IPS-20b (cell line): Measurements from ENCODE around the gene PTPRN2.

Experiments used
- H3K27ac ChIP-seq: one replicate; pipeline ENCODE4 v1.5.1; 2013; ENCODE audit warnings: low read length
- H3K27me3 ChIP-seq: 2 replicates; pipeline ENCODE4 v1.6.1; 2013; ENCODE audit warnings: mild to moderate bottlenecking, low read length, inconsistent platforms; ENCODE audit not compliant: insufficient read depth
- H3K36me3 ChIP-seq: 2 replicates; pipeline ENCODE4 v1.6.1; 2013; ENCODE audit warnings: low read depth, mild to moderate bottlenecking, inconsistent platforms, low read length, moderate library complexity; ENCODE audit not compliant: insufficient read depth
- H3K4me1 ChIP-seq: 2 replicates; pipeline ENCODE4 v1.6.1; 2013; ENCODE audit warnings: mild to moderate bottlenecking, control low read depth, inconsistent platforms, low read length, moderate library complexity; ENCODE audit not compliant: insufficient read depth
- H3K4me3 ChIP-seq: 2 replicates; pipeline ENCODE4 v1.5.1; 2013; ENCODE audit warnings: mild to moderate bottlenecking, low read length, inconsistent platforms
- H3K9ac ChIP-seq: 2 replicates; pipeline ENCODE4 v1.6.1; 2013; ENCODE audit warnings: low read depth, mild to moderate bottlenecking, inconsistent platforms, low read length, moderate library complexity
- H3K9me3 ChIP-seq: 2 replicates; pipeline ENCODE4 v1.6.1; 2013; ENCODE audit warnings: mild to moderate bottlenecking, low read depth, low read length, inconsistent platforms; ENCODE audit not compliant: insufficient read depth

Gene PTPRN2

DNA sequence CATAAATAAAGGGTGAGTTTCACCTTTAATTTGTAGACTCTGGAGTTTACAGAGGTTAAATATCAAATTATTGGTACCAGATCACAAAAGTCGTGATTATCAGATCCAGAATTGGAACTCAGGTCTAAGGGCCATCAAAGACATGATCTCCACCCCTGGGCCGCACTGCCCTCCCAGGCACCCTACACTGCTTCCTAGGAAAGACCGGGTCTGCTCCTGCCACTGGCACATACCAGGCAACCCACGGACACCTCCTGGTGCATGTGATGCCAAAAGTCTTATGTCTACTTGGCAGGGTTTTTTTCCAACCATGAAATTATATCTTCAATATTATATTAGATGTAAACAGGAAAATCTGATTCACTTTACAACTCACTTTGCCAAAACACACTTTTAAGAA, 452.8 kb downstream of the PTPRN2 start:
- Histone ChIP-seq H3K36me3 (no peaks in the 10 kb centered on the region), H3K4me1 (no peaks in the 10 kb centered on the region), H3K27me3 (no peaks in the 10 kb centered on the region), H3K9me3 (peaks cover 99% of the 10 kb centered on the region), H3K9ac (no peak overlapping the region), H3K27ac (no peak overlapping the region), H3K4me3 (no peak overlapping the region)

DNA sequence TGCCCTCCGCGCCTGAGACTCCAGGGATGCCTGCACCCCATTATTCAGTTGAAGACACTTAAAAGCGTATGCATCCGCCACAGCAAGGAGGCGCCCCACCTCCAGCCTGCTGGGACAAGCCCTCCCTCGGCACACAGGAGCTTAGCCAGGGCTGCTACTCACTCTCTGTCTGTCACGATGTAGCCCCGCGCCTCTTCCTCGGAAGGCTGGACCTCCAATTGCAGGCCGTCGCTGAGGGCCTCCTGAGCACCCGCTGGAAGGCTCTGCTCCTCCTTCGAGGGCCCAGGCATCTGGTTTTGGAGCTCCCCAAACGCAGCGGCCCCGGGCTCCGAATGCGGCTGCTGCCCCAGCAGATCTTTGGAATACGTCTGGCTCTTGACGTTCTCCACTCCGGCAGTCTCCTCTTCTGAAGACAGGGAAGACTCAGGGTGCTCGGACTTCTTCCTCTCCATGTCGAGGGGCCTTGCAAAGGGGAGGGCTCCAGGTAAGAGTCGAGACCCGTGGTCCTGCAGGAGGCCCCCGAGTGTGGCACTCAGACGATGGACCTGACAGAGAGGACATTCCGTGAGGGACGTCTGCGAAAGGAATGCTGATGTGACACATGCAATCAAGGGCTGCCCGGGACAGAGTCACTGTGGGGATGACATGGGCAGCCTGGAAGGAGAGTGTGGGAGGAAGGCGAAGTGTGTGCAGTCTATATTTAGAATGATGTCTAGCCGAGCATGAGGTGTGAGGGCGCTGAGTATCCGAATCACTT, 453.9 kb downstream of the PTPRN2 start:
- Histone ChIP-seq H3K27me3 (no peaks in the 10 kb centered on the region), H3K4me1 (no peaks in the 10 kb centered on the region), H3K27ac (no peak overlapping the region), H3K9ac (no peak overlapping the region), H3K4me3 (no peak overlapping the region), H3K36me3 (no peaks in the 10 kb centered on the region), H3K9me3 (peaks cover 99% of the 10 kb centered on the region)

DNA sequence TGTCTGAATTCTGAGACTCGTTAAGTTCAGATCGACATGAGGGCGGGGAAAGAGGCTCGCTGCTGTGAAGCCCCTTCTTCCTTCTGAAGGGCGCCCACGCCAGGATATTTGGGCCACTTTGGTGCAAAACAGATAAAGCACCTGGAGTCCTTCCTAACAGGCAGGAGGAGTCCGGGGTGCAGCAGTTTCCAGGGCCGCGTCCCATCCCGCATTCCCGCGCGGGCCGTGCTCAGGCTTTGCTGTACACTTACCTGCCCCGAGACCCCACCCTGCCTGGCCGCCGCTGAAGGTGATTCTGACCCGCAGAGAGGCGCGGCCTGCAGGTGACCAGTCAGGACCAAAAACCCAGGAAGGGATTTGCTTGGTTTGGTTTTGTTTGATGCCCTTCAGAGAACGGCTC, 454.6 kb downstream of the PTPRN2 start:
- Histone ChIP-seq H3K9me3 (peaks cover 99% of the 10 kb centered on the region), H3K27ac (no peak overlapping the region), H3K9ac (no peak overlapping the region), H3K36me3 (no peaks in the 10 kb centered on the region), H3K4me3 (no peak overlapping the region), H3K27me3 (no peaks in the 10 kb centered on the region), H3K4me1 (no peaks in the 10 kb centered on the region)

DNA sequence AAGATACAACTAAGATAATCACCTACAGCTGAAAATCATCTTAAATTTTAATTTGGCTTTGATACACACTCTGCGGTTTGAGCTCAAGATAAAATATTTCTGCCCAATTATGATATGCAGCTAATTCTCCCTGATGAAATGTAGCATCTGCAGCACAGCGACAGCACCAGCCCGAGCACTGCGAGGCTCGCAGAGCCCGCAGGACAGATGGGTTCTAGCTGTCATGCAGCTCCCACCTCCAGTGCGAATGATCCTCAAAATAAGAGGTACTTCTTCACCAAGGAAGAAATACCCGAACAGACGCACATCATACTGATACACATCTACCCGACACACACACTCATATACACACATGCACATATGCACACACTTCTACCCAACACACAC, 457.6 kb downstream of the PTPRN2 start:
- peak overlapping the region; percentile 26; the same call in 1 of the 2 replicates for H3K4me3 ChIP-seq
- H3K9ac ChIP-seq = no peak overlapping the region
- H3K36me3 ChIP-seq = no peaks in the 10 kb centered on the region
- no peak overlapping the region for H3K27ac ChIP-seq
- H3K27me3 ChIP-seq = no peaks in the 10 kb centered on the region
- H3K4me1 ChIP-seq = no peaks in the 10 kb centered on the region
- peaks cover 92% of the 10 kb centered on the region for H3K9me3 ChIP-seq

DNA sequence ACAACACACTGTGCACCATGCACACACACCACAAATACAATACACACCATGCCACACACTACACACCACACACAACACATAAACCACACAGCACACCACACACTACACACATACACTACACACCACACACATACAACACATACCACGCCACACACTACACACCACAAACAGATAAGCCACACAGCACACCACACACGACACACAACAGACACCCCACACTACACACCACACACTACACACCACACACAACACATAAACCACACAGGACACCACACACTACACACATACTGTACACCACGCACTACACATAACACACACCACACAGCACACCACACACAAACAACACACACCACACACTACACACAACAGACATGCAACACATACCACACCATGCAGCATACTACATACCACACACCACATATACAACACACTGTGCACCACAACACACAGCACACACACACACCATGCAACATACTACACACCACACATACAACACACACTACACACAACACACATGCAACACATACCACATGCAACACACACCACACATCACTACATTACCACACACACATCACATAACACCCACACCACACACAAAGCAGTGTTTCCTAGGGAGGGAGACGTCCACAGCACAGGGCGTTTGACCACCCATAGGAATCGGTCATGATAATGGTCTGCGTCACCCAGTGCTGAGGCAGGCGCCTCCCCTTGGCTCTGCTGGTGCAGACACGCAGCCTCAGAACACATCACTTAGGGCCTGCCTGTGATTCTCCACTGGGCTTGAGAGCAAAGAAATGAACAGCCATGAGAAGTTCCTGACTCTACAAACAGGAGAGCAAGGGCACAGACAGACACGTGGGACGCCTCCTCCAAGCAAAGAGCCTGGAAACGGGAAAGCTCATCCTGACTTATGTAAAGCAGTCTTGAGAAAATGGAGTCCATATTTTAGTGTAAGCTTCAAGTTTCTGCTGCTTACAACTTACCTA, 458.3 kb downstream of the PTPRN2 start:
- Histone ChIP-seq H3K4me3 (peak overlapping the region; percentile 35), H3K4me1 (no peaks in the 10 kb centered on the region), H3K27ac (no peak overlapping the region), H3K27me3 (no peaks in the 10 kb centered on the region), H3K9ac (no peak overlapping the region), H3K36me3 (no peaks in the 10 kb centered on the region), H3K9me3 (peaks cover 92% of the 10 kb centered on the region)

DNA sequence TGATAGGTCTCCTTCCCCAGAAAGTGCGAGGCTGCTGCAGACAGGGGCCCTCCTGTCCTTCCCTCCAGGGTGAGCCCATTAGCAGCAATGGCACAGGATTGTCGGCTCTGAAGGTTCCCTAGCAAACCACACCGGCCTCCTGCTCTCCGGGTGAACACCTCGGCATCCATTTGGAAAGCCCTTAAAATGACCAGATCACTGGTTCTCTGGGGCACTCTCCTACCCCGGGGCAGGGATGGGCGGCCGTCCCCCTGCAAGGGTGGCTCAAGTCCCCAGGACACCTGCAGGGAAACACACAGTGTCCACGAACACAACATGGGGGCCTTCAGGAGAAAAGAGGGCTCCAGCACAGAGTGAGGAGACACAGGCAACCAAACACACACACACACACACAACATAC, 459.1 kb downstream of the PTPRN2 start:
- Histone ChIP-seq H3K9me3 (peaks cover 93% of the 10 kb centered on the region), H3K4me3 (no peak overlapping the region), H3K36me3 (no peaks in the 10 kb centered on the region), H3K27me3 (no peaks in the 10 kb centered on the region), H3K27ac (no peak overlapping the region), H3K4me1 (no peaks in the 10 kb centered on the region), H3K9ac (no peak overlapping the region)

DNA sequence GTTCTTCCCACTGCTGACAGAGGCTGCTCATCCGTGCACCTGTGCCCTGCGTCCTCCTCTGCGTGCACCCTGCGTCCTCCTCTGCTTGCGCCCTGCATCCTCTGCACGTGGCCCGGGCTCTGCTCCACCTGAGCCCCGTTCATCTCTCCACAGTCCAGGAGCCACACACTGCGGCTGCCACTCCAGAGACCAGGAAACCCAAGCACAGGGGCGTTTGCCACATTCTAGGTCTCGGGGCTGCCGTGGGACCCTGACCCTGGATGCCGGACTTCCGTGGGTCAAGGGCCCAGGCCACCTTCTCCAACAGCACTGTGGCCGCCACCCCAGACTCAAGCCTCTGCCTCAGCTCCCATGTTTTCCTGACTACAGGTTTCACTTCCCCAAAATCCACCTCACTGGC, 460.4 kb downstream of the PTPRN2 start:
- no peak overlapping the region for H3K27ac ChIP-seq
- H3K4me3 ChIP-seq = no peak overlapping the region
- H3K36me3 ChIP-seq = no peaks in the 10 kb centered on the region
- no peak overlapping the region for H3K9ac ChIP-seq
- no peaks in the 10 kb centered on the region for H3K27me3 ChIP-seq
- H3K4me1 ChIP-seq = no peaks in the 10 kb centered on the region
- H3K9me3 ChIP-seq = peaks cover 93% of the 10 kb centered on the region

DNA sequence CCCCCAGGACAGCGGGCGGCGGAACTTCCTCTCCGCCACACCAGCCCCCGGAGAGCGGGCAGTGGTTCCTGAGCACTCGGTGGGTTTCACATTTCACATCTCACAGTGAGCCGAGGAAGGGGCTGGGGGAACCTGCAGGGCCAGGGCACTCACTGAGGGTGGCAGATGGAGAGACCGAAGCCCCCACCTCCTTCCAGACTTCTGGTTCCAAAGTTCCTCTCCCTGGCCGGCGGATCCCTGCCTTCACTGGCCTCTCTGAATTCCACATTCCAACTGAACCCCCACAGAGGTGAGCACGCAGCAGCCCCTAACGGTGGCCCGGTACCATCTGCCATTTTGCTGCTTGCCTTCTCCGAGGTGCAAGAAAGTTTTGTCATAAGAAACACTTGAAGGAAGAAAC, 461.0 kb downstream of the PTPRN2 start:
- H3K4me1 ChIP-seq = no peaks in the 10 kb centered on the region
- H3K36me3 ChIP-seq = no peaks in the 10 kb centered on the region
- H3K9ac ChIP-seq = no peak overlapping the region
- no peak overlapping the region for H3K27ac ChIP-seq
- H3K9me3 ChIP-seq = peaks cover 93% of the 10 kb centered on the region
- no peaks in the 10 kb centered on the region for H3K27me3 ChIP-seq
- no peak overlapping the region for H3K4me3 ChIP-seq

DNA sequence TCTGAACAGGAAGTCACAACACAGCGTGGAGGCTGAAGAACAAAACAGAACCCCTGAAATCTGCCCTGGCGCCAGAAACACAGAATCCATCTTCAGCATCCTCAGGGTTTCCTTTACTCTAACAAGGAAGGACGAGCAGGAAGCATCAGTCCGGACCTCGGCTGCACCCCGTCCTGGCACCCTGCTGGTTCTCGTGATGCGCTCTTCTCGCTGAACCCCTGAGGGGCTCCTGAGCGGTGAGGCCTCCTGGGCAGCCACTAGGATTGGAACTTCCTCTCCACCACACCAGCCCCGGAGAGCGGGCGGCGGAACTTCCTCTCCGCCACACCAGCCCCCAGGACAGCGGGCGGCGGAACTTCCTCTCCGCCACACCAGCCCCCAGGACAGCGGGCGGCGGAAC, 461.9 kb downstream of the PTPRN2 start:
- Histone ChIP-seq H3K4me3 (no peak overlapping the region), H3K36me3 (no peaks in the 10 kb centered on the region), H3K9ac (no peak overlapping the region), H3K27ac (no peak overlapping the region), H3K27me3 (no peaks in the 10 kb centered on the region), H3K4me1 (no peaks in the 10 kb centered on the region), H3K9me3 (peaks cover 93% of the 10 kb centered on the region)

DNA sequence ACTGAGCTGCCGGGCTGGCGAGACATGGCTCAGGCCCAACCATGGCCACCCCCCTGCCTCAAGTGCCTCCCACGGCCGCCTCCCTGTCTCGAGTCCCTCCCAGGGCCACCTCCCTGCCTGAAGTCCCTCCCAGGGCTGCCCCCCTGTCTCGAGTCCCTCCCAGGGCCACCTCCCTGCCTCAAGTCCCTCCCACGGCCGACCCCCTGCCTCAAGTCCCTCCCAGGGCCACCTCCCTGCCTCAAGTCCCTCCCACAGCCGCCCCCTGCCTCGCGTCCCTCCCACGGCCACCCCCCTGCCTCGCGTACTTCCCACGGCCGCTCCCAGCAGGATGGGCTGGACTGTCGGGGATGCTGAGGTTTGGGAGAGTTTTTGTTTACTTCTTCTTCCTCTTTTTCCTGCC, 462.5 kb downstream of the PTPRN2 start:
- H3K4me1 ChIP-seq = no peaks in the 10 kb centered on the region
- H3K27ac ChIP-seq = no peak overlapping the region
- no peak overlapping the region for H3K9ac ChIP-seq
- H3K9me3 ChIP-seq = peaks cover 93% of the 10 kb centered on the region
- H3K27me3 ChIP-seq = no peaks in the 10 kb centered on the region
- no peaks in the 10 kb centered on the region for H3K36me3 ChIP-seq
- H3K4me3 ChIP-seq = no peak overlapping the region

DNA sequence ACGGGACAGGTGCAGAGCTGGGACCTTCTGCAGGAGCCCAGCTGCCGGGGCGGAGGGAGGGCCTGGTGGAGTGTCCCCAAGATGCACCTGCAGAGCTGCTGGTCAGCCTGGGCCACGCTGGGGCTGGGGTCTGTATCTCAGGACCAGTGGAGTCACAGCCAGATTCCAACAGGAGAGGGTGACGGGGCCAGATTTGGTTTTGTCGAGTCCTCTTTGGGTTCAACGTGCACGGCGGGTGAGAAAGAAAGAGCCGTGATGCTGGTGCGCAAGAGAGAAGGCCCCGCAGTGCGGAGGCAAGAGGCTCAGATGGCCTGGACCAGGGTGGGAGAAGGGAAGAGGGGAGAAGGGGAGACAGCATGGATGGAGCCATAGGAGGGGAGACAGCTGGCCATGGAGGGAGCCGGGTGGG, 462.9 kb downstream of the PTPRN2 start:
- no peak overlapping the region for H3K4me3 ChIP-seq
- H3K27me3 ChIP-seq = no peaks in the 10 kb centered on the region
- no peaks in the 10 kb centered on the region for H3K36me3 ChIP-seq
- peaks cover 93% of the 10 kb centered on the region for H3K9me3 ChIP-seq
- H3K4me1 ChIP-seq = no peaks in the 10 kb centered on the region
- no peak overlapping the region for H3K9ac ChIP-seq
- no peak overlapping the region for H3K27ac ChIP-seq

DNA sequence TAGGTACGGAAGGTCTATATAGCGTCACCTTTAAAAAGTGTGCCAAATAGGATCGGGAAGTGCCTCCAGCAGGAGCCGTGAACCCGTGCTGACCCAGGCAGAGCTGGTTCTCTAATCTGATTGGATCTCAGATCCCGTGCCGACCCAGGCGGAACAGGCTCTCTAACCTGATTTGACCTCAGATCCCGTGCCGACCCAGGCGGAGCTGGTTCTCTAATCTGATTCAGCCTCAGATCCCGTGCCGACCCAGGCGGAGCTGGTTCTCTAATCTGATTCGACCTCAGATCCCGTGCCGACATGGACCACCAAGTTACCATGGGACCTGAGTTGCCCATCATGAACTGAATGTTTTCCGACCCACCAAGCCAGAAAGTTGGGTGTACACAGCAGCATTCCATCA, 463.9 kb downstream of the PTPRN2 start:
- peaks cover 93% of the 10 kb centered on the region for H3K9me3 ChIP-seq
- H3K4me1 ChIP-seq = no peaks in the 10 kb centered on the region
- H3K36me3 ChIP-seq = no peaks in the 10 kb centered on the region
- no peak overlapping the region for H3K9ac ChIP-seq
- no peak overlapping the region for H3K27ac ChIP-seq
- no peak overlapping the region for H3K4me3 ChIP-seq
- no peaks in the 10 kb centered on the region for H3K27me3 ChIP-seq
